Smooth muscle cell (in vitro differentiated cells): ENCODE results near the gene PARP16. TPM values are rescaled to one million over a fixed set of nuclear protein-coding genes. Genes with fewer than 3 reads are reported as not detected.

Experiments
- DNase-seq: peaks from one replicate; lab custom pipeline; 2025; ENCODE audit not compliant: unreplicated experiment; lab: John Stamatoyannopoulos, UW
- H2AFZ ChIP-seq: fragments of 200-600 bp; sonication (generic); 2 replicates; pipeline ENCODE4 v1.6.0; 2016; ENCODE audit warnings: antibody characterized with exemption, low read depth, mild to moderate bottlenecking
- H3F3A ChIP-seq: fragments of 200-600 bp; sonication (generic); 2 replicates; pipeline ENCODE4 v1.6.0; 2017; ENCODE audit warnings: antibody characterized with exemption, low read depth
- H3K27ac ChIP-seq: fragments of 200-600 bp; sonication (generic); 2 replicates; pipeline ENCODE4 v1.5.1; 2016; ENCODE audit warnings: low read depth, mild to moderate bottlenecking
- H3K27me3 ChIP-seq: fragments of 200-600 bp; sonication (generic); 2 replicates; pipeline ENCODE4 v1.6.1; 2016; ENCODE audit warnings: low read depth, mild to moderate bottlenecking
- H3K36me3 ChIP-seq: fragments of 200-600 bp; sonication (generic); 2 replicates; pipeline ENCODE4 v1.5.1; 2016; ENCODE audit warnings: low read depth
- H3K4me1 ChIP-seq: fragments of 200-600 bp; sonication (generic); 2 replicates; pipeline ENCODE4 v1.5.1; 2016; ENCODE audit warnings: low read depth
- H3K4me2 ChIP-seq: fragments of 200-600 bp; sonication (generic); 2 replicates; pipeline ENCODE4 v1.6.0; 2016; ENCODE audit warnings: mild to moderate bottlenecking
- H3K4me3 ChIP-seq: fragments of 200-600 bp; sonication (generic); 2 replicates; pipeline ENCODE4 v1.5.1; 2016; ENCODE audit warnings: mild to moderate bottlenecking
- H3K79me2 ChIP-seq: fragments of 200-600 bp; sonication (generic); 2 replicates; pipeline ENCODE4 v1.6.0; 2016; ENCODE audit warnings: low read depth, mild to moderate bottlenecking
- H3K9ac ChIP-seq: fragments of 200-600 bp; sonication (generic); 2 replicates; pipeline ENCODE4 v1.6.0; 2016; ENCODE audit warnings: low read depth
- H3K9me3 ChIP-seq: fragments of 200-600 bp; sonication (generic); replicated peaks from 2 replicates; pipeline ENCODE4 v1.5.1; 2016; ENCODE audit warnings: low read depth
- H4K20me1 ChIP-seq: fragments of 200-600 bp; sonication (generic); 2 replicates; pipeline ENCODE4 v1.6.0; 2016; ENCODE audit warnings: low read depth
- WGBS: methylation state at CpG from one replicate; pipeline ENCODE4 v1.1.7; 2016; ENCODE audit warnings: low lambda C conversion rate; 5-methylcytosine and 5-hydroxymethylcytosine counted together
- polyA plus RNA-seq: library from polyadenylated mRNA; unstranded; fragments of >200 nt; fragmentation: Nextera tagmentation; extraction: Ambion mirVana; gene quantifications from 2 replicates; pipeline ENCODE4 v1.2.1, GENCODE V29; 2016
- total RNA-seq: library from RNA; depleted of rRNA; stranded (reverse); fragments of >200 nt; gene quantifications from 2 replicates; pipeline ENCODE4 v1.2.3, GENCODE V29; 2014
- TF ChIP-seq, protein P1 (sequence below): fragments of 200-600 bp; sonication (generic); IDR thresholded peaks from 2 replicates; pipeline ENCODE4 v1.5.1; 2017; ENCODE audit warnings: borderline replicate concordance, mild to moderate bottlenecking, antibody characterized with exemption; ENCODE audit not compliant: insufficient read depth, poor library complexity, severe bottlenecking

The PARP16 gene
- total and polyA plus RNA-seq, 2 experiments from 2014 or later = 6.0 to 15.1 TPM

DNA sequence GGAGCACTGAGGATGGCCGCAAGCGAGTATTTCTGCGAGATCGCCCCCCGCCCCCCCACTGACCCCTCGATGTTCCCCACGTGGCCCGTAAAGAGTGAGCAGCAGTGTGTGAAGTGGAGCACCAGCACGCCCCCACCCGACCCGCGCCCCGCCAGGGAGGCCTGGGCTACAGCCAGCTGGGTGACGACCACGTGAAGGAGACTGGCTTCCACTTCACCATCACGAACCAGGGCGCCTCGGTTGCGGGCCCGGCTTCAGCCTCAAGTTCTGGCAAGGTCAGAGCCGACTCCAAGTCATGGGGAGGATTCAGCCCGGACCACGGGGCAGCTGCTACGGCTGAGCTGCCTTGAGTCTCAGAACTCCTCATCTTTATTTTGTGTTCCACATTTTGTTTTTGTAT is 15.4 kb upstream of the PARP16 start:
- WGBS = 90% methylated on average over 24 of the region's 24 CpGs
- no peak overlapping the region for H3K4me3 ChIP-seq
- no peaks in the 10 kb centered on the region for H3K27me3 ChIP-seq
- peaks cover 34% of the 10 kb centered on the region for H3F3A ChIP-seq
- H3K27ac ChIP-seq = no peak overlapping the region
- no peaks in the 10 kb centered on the region for H4K20me1 ChIP-seq
- no peak overlapping the region for H2AFZ ChIP-seq
- no peak for DNase-seq
- H3K9ac ChIP-seq = no peak overlapping the region
- no peak overlapping the region for H3K4me2 ChIP-seq
- no peaks in the 10 kb centered on the region for H3K36me3 ChIP-seq
- H3K9me3 ChIP-seq = no peaks in the 10 kb centered on the region
- H3K4me1 ChIP-seq = peaks cover 9% of the 10 kb centered on the region
- TF ChIP-seq, protein P1, sequence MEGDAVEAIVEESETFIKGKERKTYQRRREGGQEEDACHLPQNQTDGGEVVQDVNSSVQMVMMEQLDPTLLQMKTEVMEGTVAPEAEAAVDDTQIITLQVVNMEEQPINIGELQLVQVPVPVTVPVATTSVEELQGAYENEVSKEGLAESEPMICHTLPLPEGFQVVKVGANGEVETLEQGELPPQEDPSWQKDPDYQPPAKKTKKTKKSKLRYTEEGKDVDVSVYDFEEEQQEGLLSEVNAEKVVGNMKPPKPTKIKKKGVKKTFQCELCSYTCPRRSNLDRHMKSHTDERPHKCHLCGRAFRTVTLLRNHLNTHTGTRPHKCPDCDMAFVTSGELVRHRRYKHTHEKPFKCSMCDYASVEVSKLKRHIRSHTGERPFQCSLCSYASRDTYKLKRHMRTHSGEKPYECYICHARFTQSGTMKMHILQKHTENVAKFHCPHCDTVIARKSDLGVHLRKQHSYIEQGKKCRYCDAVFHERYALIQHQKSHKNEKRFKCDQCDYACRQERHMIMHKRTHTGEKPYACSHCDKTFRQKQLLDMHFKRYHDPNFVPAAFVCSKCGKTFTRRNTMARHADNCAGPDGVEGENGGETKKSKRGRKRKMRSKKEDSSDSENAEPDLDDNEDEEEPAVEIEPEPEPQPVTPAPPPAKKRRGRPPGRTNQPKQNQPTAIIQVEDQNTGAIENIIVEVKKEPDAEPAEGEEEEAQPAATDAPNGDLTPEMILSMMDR = no peak
- H3K79me2 ChIP-seq = no peaks in the 10 kb centered on the region

DNA sequence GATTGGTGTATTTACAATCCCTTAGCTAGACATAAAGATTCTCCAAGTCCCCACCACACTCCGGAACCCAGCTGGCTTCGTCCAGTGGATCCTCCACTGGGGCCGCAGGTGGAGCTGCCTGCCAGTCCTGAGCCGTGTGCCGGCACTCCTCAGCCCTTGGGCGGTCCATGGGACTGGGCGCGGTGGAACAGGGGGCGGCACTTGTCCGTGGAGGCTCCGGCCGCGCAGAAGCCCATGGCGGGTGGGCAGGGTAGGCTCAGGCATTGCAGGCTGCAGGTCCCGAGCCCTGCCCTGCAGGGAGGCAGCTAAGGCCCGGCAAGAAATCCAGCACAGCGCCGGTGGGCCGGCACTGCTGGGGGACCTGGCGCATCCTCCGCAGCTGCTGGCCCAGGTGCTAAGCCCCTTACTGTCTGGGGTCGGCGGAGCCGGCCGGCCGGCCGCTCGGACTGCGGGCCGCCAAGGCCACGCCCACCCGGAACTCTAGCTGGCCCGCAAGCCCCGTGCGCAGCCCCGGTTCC is 14.3 kb upstream of the PARP16 start:
- Histone ChIP-seq H3K9ac (no peak overlapping the region), H2AFZ (peak overlapping the region; percentile 63), H3K4me2 (peak overlapping the region; percentile 82), H3K27me3 (no peaks in the 10 kb centered on the region), H3K79me2 (no peaks in the 10 kb centered on the region), H3F3A (peaks cover 34% of the 10 kb centered on the region), H3K9me3 (no peaks in the 10 kb centered on the region), H3K4me1 (peaks cover 9% of the 10 kb centered on the region), H4K20me1 (no peaks in the 10 kb centered on the region), H3K27ac (no peak overlapping the region), H3K36me3 (no peaks in the 10 kb centered on the region), H3K4me3 (peak overlapping the region; percentile 56)
- no peak for DNase-seq
- TF ChIP-seq, protein P1 = no peak
- WGBS = 22% methylated on average over 21 of the region's 36 CpGs

DNA sequence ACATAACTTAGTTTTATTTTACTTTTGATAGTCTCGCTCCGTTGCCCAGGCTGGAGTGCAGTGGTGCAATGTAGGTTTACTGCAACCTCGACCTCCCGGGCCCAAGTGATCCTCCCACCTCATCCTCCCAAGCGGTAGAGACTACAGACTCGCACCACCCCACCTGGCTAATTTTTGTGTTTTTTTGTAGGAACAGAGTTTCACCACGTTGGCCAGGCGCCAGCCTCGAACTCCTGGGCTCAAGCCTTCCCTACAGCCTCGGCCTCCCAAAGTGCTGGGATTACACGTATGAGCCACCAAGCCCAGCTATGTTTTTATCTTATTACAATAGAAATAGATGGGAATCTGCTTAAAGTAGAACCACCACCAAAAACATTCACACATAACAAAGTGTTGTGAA is 12.0 kb upstream of the PARP16 start:
- Histone ChIP-seq H4K20me1 (no peaks in the 10 kb centered on the region), H3K9me3 (no peaks in the 10 kb centered on the region), H3K4me3 (no peak overlapping the region), H3K36me3 (no peaks in the 10 kb centered on the region), H3K79me2 (no peaks in the 10 kb centered on the region), H3K27me3 (no peaks in the 10 kb centered on the region), H3K9ac (no peak overlapping the region), H2AFZ (no peak overlapping the region), H3K27ac (no peak overlapping the region), H3K4me2 (no peak overlapping the region), H3F3A (peaks cover 22% of the 10 kb centered on the region), H3K4me1 (peaks cover 6% of the 10 kb centered on the region)
- TF ChIP-seq, protein P1 = no peak
- 96% methylated on average over 11 of the region's 11 CpGs for WGBS
- DNase-seq = no peak

DNA sequence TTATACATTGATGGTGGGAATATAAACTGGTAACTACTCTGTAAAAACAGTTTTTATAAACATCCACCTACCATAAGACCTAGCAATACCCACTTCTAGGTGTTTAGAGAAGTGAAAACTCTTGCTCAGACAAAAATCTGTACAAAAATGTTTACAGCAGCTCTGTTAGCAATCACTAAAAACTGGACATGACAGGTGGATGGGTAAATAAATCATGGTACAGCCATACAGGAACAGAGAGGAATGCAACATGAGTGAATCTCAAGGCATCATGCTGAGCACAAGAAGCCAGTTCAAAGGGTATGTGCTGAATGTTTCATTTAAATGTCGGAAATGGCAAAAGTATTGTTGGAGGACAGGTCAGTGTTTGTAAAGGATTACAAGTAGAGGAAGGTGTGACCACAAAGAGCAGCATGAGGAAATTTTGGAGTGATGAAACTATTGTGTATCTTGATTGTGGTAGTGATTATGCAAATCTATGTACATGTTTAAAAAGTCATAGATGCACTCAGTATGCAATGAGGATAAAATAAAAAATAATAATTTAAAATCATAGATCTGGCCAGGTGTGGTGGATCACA is 6.3 kb upstream of the PARP16 start:
- Histone ChIP-seq H3K27ac (no peak overlapping the region), H3K27me3 (no peaks in the 10 kb centered on the region), H3K4me2 (no peak overlapping the region), H4K20me1 (no peaks in the 10 kb centered on the region), H3K9ac (no peak overlapping the region), H3K4me3 (no peak overlapping the region), H3K79me2 (no peaks in the 10 kb centered on the region), H3F3A (peaks cover 14% of the 10 kb centered on the region), H3K36me3 (no peaks in the 10 kb centered on the region), H2AFZ (peak overlapping the region; percentile 8), H3K4me1 (no peaks in the 10 kb centered on the region), H3K9me3 (no peaks in the 10 kb centered on the region)
- TF ChIP-seq, protein P1 = no peak
- no peak for DNase-seq
- WGBS = 70% methylated on average over 1 of the region's 1 CpG
